NCI-H1092 treated with DMSO at 0.1 percent for 48 hours (cell line): ENCODE data around the gene CCL4L2.
"Not testable (repeated sequence)": the region's sequence is repeated elsewhere in the genome, so short reads cannot be mapped to it uniquely, and the experiment has no call there.

ENCODE experiments used
- DNase-seq: peaks from one replicate; lab custom pipeline; 2025; lab: John Stamatoyannopoulos, UW

Gene CCL4L2

GRCh38 chr17:36210439-36211211 is at the start of gene CCL4L2:
TSS of gene CCL4L2 (plus strand) at chr17:36211063.
- not testable (repeated sequence) for DNase-seq

- DNase-seq: not testable (repeated sequence)
Observed at GRCh38 chr17:36168836-36169235, 42.0 kb upstream of the CCL4L2 start.

GRCh38 chr17:36176536-36176935 is 34.3 kb upstream of the CCL4L2 start, which contains the start of gene TBC1D3B:
TSS of gene TBC1D3B (minus strand) at chr17:36176636. CDS start at chr17:36175050, 1,586 bp downstream.
- DNase-seq: not testable (repeated sequence)

GRCh38 chr17:36181446-36182175 is 29.3 kb upstream of the CCL4L2 start:
- not testable (repeated sequence) for DNase-seq

GRCh38 chr17:36182176-36183000 is 28.5 kb upstream of the CCL4L2 start:
- no peak for DNase-seq

- no peak for DNase-seq
Observed at GRCh38 chr17:36183001-36183971, 27.6 kb upstream of the CCL4L2 start.

GRCh38 chr17:36184023-36184765 is 26.7 kb upstream of the CCL4L2 start:
- no peak for DNase-seq

- no peak for DNase-seq
Observed at GRCh38 chr17:36185416-36185815, 25.4 kb upstream of the CCL4L2 start.

- DNase-seq: not testable (repeated sequence)
Observed at GRCh38 chr17:36186810-36187763, 23.8 kb upstream of the CCL4L2 start.

- DNase-seq: not testable (repeated sequence)
Observed at GRCh38 chr17:36187943-36188665, 22.8 kb upstream of the CCL4L2 start.

- no peak for DNase-seq
Observed at GRCh38 chr17:36188891-36189306, 22.0 kb upstream of the CCL4L2 start.

- DNase-seq: not testable (repeated sequence)
Observed at GRCh38 chr17:36189993-36190392, 20.9 kb upstream of the CCL4L2 start.

GRCh38 chr17:36190549-36191330 is 20.1 kb upstream of the CCL4L2 start:
- DNase-seq: not testable (repeated sequence)

GRCh38 chr17:36193216-36193775 is 17.6 kb upstream of the CCL4L2 start:
- DNase-seq: no peak

GRCh38 chr17:36194147-36194831 is 16.6 kb upstream of the CCL4L2 start:
- not testable (repeated sequence) for DNase-seq

- not testable (repeated sequence) for DNase-seq
Observed at GRCh38 chr17:36194832-36195433, 15.9 kb upstream of the CCL4L2 start.
